ENCODE results near the gene FAM9A.

FAM9A gene

DNA sequence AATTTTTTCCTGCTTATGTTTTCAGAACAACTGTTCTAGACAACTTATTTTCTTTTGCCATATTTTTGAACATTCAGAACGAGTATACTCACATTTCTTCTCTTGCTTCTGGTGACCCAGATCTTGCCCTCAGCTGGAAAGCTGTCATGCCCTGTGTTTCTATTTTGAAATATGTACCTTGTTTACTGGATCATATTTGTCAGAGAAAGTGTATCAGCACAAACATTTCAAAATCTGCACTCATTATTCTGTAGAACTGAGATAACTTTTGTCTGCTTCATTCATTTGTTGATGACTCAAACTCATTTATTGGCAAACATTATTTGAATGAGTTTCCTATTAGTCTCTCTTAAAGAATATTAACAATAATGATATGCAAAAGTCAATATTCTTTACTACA is 46.2 kb upstream of the FAM9A start:
- TF ChIP-seq, protein P1, sequence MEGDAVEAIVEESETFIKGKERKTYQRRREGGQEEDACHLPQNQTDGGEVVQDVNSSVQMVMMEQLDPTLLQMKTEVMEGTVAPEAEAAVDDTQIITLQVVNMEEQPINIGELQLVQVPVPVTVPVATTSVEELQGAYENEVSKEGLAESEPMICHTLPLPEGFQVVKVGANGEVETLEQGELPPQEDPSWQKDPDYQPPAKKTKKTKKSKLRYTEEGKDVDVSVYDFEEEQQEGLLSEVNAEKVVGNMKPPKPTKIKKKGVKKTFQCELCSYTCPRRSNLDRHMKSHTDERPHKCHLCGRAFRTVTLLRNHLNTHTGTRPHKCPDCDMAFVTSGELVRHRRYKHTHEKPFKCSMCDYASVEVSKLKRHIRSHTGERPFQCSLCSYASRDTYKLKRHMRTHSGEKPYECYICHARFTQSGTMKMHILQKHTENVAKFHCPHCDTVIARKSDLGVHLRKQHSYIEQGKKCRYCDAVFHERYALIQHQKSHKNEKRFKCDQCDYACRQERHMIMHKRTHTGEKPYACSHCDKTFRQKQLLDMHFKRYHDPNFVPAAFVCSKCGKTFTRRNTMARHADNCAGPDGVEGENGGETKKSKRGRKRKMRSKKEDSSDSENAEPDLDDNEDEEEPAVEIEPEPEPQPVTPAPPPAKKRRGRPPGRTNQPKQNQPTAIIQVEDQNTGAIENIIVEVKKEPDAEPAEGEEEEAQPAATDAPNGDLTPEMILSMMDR (IDR thresholded peaks at IDR 0.05; ENCODE audit: low read depth, low read length) = no peak
- no peak for DNase-seq
- Histone ChIP-seq H3K36me3 (no peaks in the 10 kb centered on the region), H3K4me3 (ENCODE audit: low read depth, low read length) (no peak overlapping the region), H3K27ac (no peak overlapping the region), H3K9me3 (ENCODE audit: severe bottlenecking) (no peaks in the 10 kb centered on the region), H3K27me3 (ENCODE audit: insufficient read depth, low read depth, severe bottlenecking) (peaks cover 7% of the 10 kb centered on the region)

DNA sequence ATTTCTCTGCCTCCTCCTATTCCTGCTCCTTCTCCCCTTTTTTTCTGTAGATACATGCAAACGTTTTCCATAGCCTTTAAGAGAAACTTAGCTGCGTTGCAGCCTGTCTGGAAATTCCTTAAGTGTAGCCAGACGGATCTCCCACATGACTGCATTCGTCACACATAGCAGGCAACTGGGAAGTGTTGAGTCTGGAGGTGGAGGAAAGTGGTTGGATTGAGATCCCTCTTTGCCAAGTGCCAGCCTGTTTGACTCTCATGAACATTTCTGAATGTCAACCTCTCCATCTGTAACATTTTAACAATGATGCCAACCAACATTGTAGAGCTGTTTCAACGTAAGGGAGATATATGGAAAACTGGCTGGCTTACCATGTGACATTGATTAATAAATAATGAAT is 45.1 kb upstream of the FAM9A start:
- H3K27me3 ChIP-seq (ENCODE audit: insufficient read depth, low read depth, severe bottlenecking) = peaks cover 7% of the 10 kb centered on the region
- TF ChIP-seq, protein P1 (IDR thresholded peaks at IDR 0.05; ENCODE audit: low read depth, low read length) = no peak
- no peaks in the 10 kb centered on the region for H3K36me3 ChIP-seq
- H3K9me3 ChIP-seq (ENCODE audit: severe bottlenecking) = no peaks in the 10 kb centered on the region
- no peak for DNase-seq
- no peak overlapping the region for H3K27ac ChIP-seq
- H3K4me3 ChIP-seq (ENCODE audit: low read depth, low read length) = no peak overlapping the region

DNA sequence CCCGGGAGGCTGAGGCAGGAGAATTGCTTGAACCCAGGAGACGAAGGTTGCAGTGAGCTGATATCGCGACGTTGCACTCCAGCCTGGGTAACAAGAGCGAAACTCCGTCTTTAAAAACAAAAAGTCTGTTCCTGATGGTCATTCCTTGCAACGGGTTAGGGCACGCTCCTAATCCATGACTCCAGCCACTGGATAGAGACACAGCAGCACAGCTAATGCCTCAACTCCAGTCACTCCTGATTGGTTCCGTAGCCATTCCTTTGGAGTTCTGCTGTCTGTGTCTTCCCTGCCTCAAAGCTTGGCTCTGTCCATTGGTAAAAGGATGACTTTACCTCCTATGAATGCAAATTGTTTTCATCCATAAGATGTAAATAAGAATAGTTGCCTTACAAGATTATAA is 44.3 kb upstream of the FAM9A start:
- Histone ChIP-seq H3K27me3 (ENCODE audit: insufficient read depth, low read depth, severe bottlenecking) (peaks cover 7% of the 10 kb centered on the region), H3K4me3 (ENCODE audit: low read depth, low read length) (no peak overlapping the region), H3K27ac (no peak overlapping the region), H3K36me3 (no peaks in the 10 kb centered on the region), H3K9me3 (ENCODE audit: severe bottlenecking) (no peaks in the 10 kb centered on the region)
- TF ChIP-seq, protein P1 (IDR thresholded peaks at IDR 0.05; ENCODE audit: low read depth, low read length) = no peak
- no peak for DNase-seq

DNA sequence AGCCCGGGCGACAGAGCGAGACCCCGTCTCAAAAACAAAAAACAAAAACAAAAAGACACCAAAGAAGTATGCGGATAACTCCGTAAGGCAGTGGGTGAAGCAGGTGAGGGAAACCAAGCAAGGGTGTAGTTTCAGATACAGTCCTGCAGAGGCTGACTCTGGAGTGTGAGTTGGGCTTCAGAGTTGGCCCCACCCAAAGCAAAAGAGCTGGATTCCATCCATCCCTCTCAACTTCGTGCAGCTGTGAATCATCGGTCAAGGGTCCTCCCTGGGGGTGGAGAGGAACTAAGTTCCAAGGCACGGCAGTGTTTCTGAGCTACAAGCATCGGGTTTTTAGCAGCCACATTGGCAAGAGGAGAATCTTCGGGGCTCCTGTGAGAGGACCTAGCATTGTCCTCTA is 43.9 kb upstream of the FAM9A start:
- Histone ChIP-seq H3K27me3 (ENCODE audit: insufficient read depth, low read depth, severe bottlenecking) (peaks cover 7% of the 10 kb centered on the region), H3K36me3 (no peaks in the 10 kb centered on the region), H3K4me3 (ENCODE audit: low read depth, low read length) (no peak overlapping the region), H3K9me3 (ENCODE audit: severe bottlenecking) (no peaks in the 10 kb centered on the region), H3K27ac (no peak overlapping the region)
- TF ChIP-seq, protein P1 (IDR thresholded peaks at IDR 0.05; ENCODE audit: low read depth, low read length) = no peak
- DNase-seq = no peak

DNA sequence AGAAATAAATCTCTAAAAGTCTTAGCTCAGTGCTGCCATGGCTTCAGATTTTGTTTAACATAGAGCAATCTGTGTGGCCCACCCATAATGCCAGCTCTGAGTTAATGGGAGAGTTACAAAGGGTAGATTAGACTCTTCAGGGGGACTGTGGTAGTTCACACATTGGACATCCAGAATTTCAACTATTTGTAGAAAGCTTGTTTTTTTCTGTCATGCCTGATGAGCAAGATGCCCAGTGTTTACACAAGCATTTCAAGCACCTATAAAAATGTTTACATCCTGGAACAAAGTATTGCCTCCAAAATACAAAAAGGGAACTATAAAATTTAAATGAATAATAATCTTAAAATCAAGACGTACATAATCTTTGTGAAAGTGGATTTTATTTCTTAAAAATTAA is 43.0 kb upstream of the FAM9A start:
- TF ChIP-seq, protein P1 (IDR thresholded peaks at IDR 0.05; ENCODE audit: low read depth, low read length) = no peak
- DNase-seq = no peak
- Histone ChIP-seq H3K36me3 (no peaks in the 10 kb centered on the region), H3K9me3 (ENCODE audit: severe bottlenecking) (no peaks in the 10 kb centered on the region), H3K27ac (no peak overlapping the region), H3K4me3 (ENCODE audit: low read depth, low read length) (no peak overlapping the region), H3K27me3 (ENCODE audit: insufficient read depth, low read depth, severe bottlenecking) (peaks cover 7% of the 10 kb centered on the region)

DNA sequence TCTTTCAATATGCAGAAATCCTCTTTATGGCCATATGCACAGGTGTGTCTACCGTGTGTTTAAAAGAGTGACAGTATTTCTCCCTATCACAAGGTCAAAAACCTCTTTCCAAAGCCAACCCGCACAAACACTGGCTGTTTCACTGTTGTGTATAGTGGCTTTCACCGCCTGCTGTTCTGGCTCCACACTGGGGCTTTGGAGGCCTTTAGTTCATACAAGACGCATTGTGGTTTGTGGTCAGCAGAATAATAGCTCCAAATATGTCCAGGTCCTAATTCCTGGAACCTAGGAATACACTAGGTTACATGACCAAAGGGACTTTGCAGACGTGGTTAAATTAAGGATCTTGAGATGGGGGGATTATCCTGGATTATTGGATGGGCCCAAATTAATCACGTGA is 40.7 kb upstream of the FAM9A start:
- TF ChIP-seq, protein P1 (IDR thresholded peaks at IDR 0.05; ENCODE audit: low read depth, low read length) = no peak
- no peak for DNase-seq
- H3K36me3 ChIP-seq = no peaks in the 10 kb centered on the region

More for the DNA sequence above, 40.7 kb upstream of the FAM9A start:
- Histone ChIP-seq H3K4me3 (ENCODE audit: low read depth, low read length) (no peak overlapping the region), H3K27ac (no peak overlapping the region), H3K9me3 (ENCODE audit: severe bottlenecking) (no peaks in the 10 kb centered on the region), H3K27me3 (ENCODE audit: insufficient read depth, low read depth, severe bottlenecking) (peaks cover 2% of the 10 kb centered on the region)

Measured in WERI-Rb-1 (cell line).